GM19099 (cell line): ENCODE results near the gene DYNC1I1.

Experiments used
- POLR2A ChIP-seq: IDR thresholded peaks from 3 replicates; pipeline ENCODE4 v1.6.1; 2011; ENCODE audit warnings: low read depth; ENCODE audit not compliant: insufficient read length; ENCODE audit errors: extremely low read depth

DYNC1I1 gene

DNA sequence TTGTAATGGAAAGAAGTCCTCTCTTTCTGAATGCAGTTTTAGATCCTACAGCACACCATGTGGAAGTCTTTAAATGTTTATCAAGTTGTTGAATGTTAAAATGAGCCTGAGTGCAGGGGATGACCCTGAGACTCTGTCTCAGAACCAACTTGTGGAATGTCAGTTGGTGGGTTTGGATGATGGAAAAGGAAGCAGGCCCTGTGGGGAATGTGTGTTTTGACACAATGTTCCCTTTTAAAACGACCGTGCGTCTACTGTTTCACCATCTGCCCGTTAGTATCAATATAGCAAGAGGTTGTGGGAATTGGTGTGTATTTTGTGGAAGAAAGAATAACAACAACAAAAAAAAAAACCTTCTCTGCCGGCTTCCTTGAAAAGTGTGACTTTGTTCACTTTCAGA is 8.3 kb downstream of the DYNC1I1 start:
- no peak for TF ChIP-seq POLR2A

DNA sequence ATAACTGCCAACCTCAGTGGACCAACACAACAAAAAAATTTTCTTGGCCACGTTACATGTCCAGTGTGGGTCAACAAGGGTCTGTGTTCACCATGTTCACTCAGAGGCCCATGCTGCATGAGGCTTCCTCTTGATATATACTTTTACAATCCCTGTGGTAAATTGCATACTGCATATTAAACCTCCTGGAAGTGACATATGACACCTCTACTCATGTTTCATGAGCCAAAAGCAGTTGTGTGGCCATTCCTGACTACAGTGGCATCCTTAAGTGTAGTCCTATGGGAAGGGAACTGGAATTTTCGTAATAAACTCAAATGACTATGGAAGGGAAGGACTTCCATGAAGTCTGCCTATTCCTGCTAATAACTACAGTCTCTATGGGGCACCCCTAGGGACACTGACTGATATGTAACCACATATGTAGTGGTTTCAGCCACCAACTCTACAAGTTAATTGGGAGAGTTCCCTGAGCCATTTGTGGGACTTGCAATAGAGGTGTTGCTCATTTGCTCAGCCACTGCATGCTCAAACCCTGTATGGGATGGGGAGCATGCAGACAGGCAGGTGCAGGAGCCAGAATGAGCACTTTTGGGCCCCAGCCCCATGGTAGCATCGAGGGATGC is 9.7 kb downstream of the DYNC1I1 start:
- TF ChIP-seq POLR2A = no peak

- TF ChIP-seq POLR2A = no peak
These were observed 12.4 kb downstream of the DYNC1I1 start for GRCh38 chr7:95784796-95785195.

DNA sequence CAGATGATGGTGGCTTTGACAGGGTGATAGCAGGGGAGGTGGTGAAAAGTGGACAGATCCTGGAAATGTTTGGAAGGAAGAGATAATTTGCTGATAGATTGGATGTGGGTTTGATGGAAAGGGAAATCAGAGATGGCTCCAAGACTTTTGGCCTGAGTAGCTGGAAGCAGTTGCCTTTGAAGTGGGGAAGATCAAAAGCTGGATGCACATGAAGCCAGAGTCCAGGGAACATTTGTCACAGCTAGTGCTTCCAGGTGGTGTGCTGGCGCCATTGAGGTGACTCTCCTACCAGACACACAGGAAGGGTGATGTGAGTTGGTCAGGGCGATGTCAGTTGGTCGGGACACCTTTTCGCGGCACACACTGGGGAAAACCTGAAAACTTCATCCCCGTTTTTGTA is 15.9 kb downstream of the DYNC1I1 start:
- no peak for TF ChIP-seq POLR2A

DNA sequence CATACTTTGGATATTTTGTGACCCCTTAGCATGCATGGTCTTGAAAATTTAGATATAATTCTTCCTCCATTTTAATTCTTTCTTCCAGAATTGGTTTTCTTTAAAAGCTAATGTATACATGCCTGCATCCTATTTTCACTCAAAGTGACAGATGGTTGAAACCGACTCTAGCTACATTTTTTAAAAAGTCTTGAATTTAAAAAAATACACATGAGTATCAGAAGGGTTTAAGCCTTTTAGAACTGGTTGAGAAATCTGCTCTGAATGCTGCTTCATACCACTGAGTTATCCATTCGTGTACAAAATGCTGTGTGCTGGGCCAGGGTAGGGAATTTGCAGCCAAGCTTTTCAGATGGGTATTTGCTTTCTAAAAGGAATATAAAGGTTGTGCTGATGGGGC is 16.5 kb downstream of the DYNC1I1 start:
- no peak for TF ChIP-seq POLR2A

GRCh38 chr7:95793658-95794057 is 21.3 kb downstream of the DYNC1I1 start:
- TF ChIP-seq POLR2A = no peak

DNA sequence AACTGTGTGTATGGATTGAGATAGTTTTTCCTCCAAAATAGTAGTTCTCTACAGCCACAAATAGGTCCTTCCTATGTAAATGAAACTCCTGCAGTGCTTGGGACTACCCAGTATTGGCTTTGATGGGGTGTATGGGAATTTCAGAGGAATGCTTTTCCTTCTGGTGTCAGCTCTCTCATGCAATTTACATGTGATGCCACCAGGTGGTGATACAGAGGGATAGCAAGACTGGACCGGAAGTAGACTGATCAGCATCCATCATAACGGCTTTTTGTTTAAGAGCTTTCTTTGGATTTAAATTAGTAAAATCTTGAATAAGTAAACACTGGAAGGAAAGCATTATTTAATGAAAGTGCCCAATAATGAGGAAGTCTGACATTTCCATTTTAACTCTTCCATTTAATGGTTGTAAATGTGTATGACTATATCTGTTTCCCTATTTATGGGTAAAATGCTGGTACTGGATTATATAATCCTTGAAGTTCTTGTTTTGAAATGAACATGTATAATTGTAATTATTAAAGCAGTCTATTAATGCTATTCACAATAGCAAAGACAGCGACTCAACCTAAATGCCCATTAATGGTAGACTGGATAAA is 22.7 kb downstream of the DYNC1I1 start:
- no peak for TF ChIP-seq POLR2A

GRCh38 chr7:95796617-95797016 is 24.3 kb downstream of the DYNC1I1 start:
- no peak for TF ChIP-seq POLR2A

DNA sequence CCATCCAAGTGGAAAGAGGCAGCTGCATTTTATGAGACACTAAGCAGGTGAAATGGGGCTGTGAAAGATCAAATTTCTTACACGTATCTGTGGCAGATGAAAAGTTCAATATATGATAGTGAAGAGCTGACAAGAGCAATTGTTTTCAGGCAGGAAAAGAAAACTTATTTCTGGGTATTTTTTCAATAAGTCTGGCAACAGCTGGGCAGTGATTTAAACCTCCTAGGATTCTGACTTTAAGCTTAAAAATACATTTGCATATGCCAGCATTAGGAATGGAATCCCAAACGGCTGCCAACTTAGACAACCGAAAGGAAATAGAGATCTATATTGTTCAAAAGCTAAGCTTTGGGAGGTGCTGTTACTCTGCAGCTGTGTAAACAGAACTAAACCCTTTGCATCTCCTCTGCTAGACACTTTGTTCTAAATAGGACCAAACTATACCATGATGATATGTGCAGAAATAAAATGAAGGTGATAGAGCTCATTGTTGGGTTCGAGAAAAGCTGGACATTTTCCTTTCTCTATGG is 26.1 kb downstream of the DYNC1I1 start:
- no peak for TF ChIP-seq POLR2A

- TF ChIP-seq POLR2A = no peak
These were observed 28.4 kb downstream of the DYNC1I1 start for GRCh38 chr7:95800787-95801186.

DNA sequence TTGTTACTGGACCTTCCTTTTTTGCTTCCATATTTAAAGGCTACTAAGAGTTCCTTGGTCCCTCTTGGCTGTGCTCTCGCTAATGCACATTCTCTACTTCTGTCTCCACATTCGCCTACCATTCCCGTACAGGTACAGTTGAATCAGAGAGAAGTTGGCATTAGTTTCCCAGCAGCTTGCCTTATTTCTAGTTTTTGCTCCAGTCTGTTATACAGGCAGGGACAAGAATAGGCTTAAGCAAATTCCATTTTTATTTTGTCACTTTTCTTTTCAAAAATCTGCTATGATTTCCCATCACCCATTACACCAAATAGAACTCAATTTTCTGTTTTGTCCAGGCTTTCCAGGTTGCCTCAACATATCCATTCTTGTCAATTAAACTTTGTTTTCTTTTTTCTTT is 29.9 kb downstream of the DYNC1I1 start:
- no peak for TF ChIP-seq POLR2A

DNA sequence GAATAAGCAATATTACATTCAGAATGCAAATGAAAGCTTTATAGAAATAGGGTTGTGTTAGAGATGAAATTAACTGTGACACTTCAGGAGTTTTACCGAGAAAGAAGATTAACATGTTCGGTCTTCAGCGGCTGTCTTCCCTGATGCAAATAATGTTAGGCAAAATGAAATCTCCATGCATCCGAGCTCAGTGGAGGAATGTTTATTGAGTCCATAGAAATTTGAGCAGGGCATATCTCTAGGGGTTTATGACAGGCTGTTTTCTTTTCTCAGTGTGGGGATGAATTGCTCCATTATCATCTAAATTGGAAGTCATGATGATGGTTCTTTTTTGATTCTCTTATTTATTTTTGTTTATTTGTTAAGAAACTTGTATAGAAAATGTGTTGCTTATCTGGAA is 31.7 kb downstream of the DYNC1I1 start:
- no peak for TF ChIP-seq POLR2A

- no peak for TF ChIP-seq POLR2A
These were observed 33.6 kb downstream of the DYNC1I1 start for GRCh38 chr7:95805909-95806308.

GRCh38 chr7:95808396-95808795 is 36.0 kb downstream of the DYNC1I1 start:
- no peak for TF ChIP-seq POLR2A

DNA sequence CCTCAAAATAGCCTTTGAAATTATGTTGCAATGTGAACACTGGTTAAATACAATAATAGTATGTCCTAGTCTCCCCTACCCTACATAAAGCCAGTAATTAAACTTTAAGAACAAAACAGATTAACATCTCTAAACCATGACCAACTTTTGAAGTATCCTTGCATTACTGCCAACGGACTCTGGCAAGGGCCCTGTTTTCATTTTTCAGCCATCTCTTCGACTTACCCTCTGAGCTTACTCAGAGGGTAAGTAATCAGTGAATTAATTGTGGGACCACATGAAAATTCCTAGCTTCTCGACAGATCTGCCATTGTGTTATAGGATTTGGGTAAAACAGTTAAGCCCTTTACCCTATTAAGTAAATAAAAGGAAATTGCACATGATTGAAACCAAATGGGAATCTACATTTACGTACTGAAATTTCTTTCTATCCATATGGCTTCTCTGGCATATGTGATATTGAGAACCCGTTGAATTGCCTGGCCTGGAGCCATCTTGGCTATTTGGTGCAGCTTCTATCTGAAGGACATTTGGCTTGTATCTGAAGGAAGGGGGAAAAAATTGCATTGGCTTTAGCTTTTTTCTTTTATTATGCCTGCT is 39.6 kb downstream of the DYNC1I1 start:
- no peak for TF ChIP-seq POLR2A

- no peak for TF ChIP-seq POLR2A
These were observed 42.4 kb downstream of the DYNC1I1 start for GRCh38 chr7:95814721-95815120.
